ENCODE data around the gene CATSPERE. TPM values are rescaled to one million over a fixed set of nuclear protein-coding genes. Genes with fewer than 3 reads are reported as not detected.

CATSPERE gene
- polyA plus RNA-seq, 1 experiment = 0.36 TPM

- POLR2A ChIA-PET = no interaction called here
- no peak for DNase-seq (ENCODE audit: low read depth, low spot score)
- Histone ChIP-seq H3K4me3 (ENCODE audit: low read depth, low read length) (no peak overlapping the region), H3K9me3 (ENCODE audit: control insufficient read depth, insufficient read depth, low read length) (no peaks in the 10 kb centered on the region), H3K27ac (ENCODE audit: low read depth, low read length) (no peak overlapping the region), H3K27me3 (ENCODE audit: control insufficient read depth, insufficient read depth, low read length) (peaks cover 17% of the 10 kb centered on the region)
- TF ChIP-seq, protein P1, sequence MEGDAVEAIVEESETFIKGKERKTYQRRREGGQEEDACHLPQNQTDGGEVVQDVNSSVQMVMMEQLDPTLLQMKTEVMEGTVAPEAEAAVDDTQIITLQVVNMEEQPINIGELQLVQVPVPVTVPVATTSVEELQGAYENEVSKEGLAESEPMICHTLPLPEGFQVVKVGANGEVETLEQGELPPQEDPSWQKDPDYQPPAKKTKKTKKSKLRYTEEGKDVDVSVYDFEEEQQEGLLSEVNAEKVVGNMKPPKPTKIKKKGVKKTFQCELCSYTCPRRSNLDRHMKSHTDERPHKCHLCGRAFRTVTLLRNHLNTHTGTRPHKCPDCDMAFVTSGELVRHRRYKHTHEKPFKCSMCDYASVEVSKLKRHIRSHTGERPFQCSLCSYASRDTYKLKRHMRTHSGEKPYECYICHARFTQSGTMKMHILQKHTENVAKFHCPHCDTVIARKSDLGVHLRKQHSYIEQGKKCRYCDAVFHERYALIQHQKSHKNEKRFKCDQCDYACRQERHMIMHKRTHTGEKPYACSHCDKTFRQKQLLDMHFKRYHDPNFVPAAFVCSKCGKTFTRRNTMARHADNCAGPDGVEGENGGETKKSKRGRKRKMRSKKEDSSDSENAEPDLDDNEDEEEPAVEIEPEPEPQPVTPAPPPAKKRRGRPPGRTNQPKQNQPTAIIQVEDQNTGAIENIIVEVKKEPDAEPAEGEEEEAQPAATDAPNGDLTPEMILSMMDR (IDR thresholded peaks at IDR 0.05; ENCODE audit: low read depth, low read length) = no peak
- CTCF ChIA-PET = no interaction called here
Measured at GRCh38 chr1:244642526-244642925, 181.5 kb downstream of the CATSPERE start.

DNA sequence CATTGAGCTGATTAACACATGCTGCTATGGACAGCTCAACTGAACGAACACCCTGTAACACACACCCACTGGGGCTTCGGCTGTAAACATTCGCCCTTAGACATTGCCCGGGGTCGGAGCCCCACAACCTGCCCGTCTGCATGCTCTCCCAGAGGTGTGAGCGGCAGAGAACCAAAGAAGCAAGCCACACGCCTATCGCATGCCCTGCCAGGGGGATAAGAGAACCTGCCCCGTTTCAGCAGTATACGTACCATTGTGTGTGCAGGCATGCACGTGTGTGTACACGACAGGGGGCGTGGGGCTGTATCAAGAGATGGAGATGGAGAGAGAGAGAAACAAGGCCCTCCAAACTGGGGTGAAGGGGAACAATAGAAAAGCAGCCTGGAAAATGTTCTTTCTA, 181.9 kb downstream of the CATSPERE start:
- H3K9me3 ChIP-seq (ENCODE audit: control insufficient read depth, insufficient read depth, low read length) = no peaks in the 10 kb centered on the region
- ChIA-PET CTCF (no interaction called here), POLR2A (no interaction called here)
- peaks cover 17% of the 10 kb centered on the region for H3K27me3 ChIP-seq (ENCODE audit: control insufficient read depth, insufficient read depth, low read length)
- TF ChIP-seq, protein P1 (IDR thresholded peaks at IDR 0.05; ENCODE audit: low read depth, low read length) = no peak
- H3K4me3 ChIP-seq (ENCODE audit: low read depth, low read length) = no peak overlapping the region
- DNase-seq (ENCODE audit: low read depth, low spot score) = no peak
- no peak overlapping the region for H3K27ac ChIP-seq (ENCODE audit: low read depth, low read length)

DNA sequence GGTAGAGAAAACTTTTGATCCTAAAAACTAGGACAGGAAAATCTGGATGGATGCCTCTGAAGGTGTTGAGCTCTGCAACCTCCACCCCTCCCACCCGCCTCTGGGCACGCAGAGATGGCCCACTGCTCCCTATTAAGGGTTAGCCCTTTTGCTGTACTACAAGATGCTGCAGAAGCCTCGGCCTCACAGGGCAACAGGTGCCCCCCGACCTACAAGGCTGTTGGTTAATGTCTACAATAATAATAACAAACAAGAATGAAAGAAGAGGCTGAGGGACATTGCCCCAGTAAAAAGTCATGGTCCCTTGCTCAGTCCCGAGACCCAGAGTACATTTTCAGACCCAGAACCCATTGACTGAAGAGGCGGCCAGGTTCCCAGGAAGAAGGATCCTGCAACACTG, 184.3 kb downstream of the CATSPERE start:
- no peaks in the 10 kb centered on the region for H3K9me3 ChIP-seq (ENCODE audit: control insufficient read depth, insufficient read depth, low read length)
- ChIA-PET CTCF (no interaction called here), POLR2A (no interaction called here)
- no peak for DNase-seq (ENCODE audit: low read depth, low spot score)
- H3K27ac ChIP-seq (ENCODE audit: low read depth, low read length) = no peak overlapping the region
- TF ChIP-seq, protein P1 (IDR thresholded peaks at IDR 0.05; ENCODE audit: low read depth, low read length) = no peak
- H3K4me3 ChIP-seq (ENCODE audit: low read depth, low read length) = no peak overlapping the region
- peaks cover 9% of the 10 kb centered on the region for H3K27me3 ChIP-seq (ENCODE audit: control insufficient read depth, insufficient read depth, low read length)

GRCh38 chr1:244645890-244646289, 184.8 kb downstream of the CATSPERE start:
- ChIA-PET POLR2A (no interaction called here), CTCF (no interaction called here)
- H3K4me3 ChIP-seq (ENCODE audit: low read depth, low read length) = no peak overlapping the region
- DNase-seq (ENCODE audit: low read depth, low spot score) = no peak
- no peak overlapping the region for H3K27ac ChIP-seq (ENCODE audit: low read depth, low read length)
- TF ChIP-seq, protein P1 (IDR thresholded peaks at IDR 0.05; ENCODE audit: low read depth, low read length) = no peak
- H3K27me3 ChIP-seq (ENCODE audit: control insufficient read depth, insufficient read depth, low read length) = peaks cover 7% of the 10 kb centered on the region
- no peaks in the 10 kb centered on the region for H3K9me3 ChIP-seq (ENCODE audit: control insufficient read depth, insufficient read depth, low read length)

GRCh38 chr1:244647819-244648218, 186.7 kb downstream of the CATSPERE start:
- ChIA-PET POLR2A (no interaction called here), CTCF (interaction anchor here (1.2 to 1.3 kb wide), 2 partner anchors 13 to 395 kb away, joined by 4 read pairs; no protein-coding TSS in a partner anchor)
- Histone ChIP-seq H3K4me3 (ENCODE audit: low read depth, low read length) (no peak overlapping the region), H3K9me3 (ENCODE audit: control insufficient read depth, insufficient read depth, low read length) (no peaks in the 10 kb centered on the region), H3K27me3 (ENCODE audit: control insufficient read depth, insufficient read depth, low read length) (peaks cover 6% of the 10 kb centered on the region), H3K27ac (ENCODE audit: low read depth, low read length) (no peak overlapping the region)
- TF ChIP-seq, protein P1 (IDR thresholded peaks at IDR 0.05; ENCODE audit: low read depth, low read length) = no peak
- no peak for DNase-seq (ENCODE audit: low read depth, low spot score)
